Adrenal gland (tissue), 12 donors: Measurements from ENCODE around the gene GPC3. TPM values are rescaled to one million over a fixed set of nuclear protein-coding genes. Genes with fewer than 3 reads are reported as not detected.

Source experiments
- DNase-seq, 7 donors: peaks; one replicate each; pipeline ENCODE4 v3.0.0-alpha.2; 2019 to 2020
- H3K27ac ChIP-seq, 5 donors: fragments of 200-600 bp; sonication (generic) in 4 of 5; 1 replicate in 3 of 5; 2 replicates in 2 of 5; pipeline versions ENCODE4 v1.5.1 to v1.8.0; 2016 to 2020; ENCODE audit warnings: mild to moderate bottlenecking in 1 of 5
- H3K27me3 ChIP-seq: fragments of 200-600 bp; 2 replicates; pipeline ENCODE4 v1.8.0; 2021
- H3K36me3 ChIP-seq, 2 donors: fragments of 200-600 bp; replicated peaks in 1 of 2; 1 replicate in 1 of 2; 2 replicates in 1 of 2; pipeline versions ENCODE4 v1.5.1 to v1.8.0; 2018 to 2022
- H3K4me1 ChIP-seq, 2 donors: fragments of 200-600 bp; replicated peaks in 1 of 2; 1 replicate in 1 of 2; 2 replicates in 1 of 2; pipeline versions ENCODE4 v1.5.1 to v1.8.0; 2018 to 2021
- H3K4me3 ChIP-seq, 4 donors: fragments of 200-600 bp; sonication (generic) in 3 of 4; one replicate each; pipeline ENCODE4 v1.5.1; 2016 to 2018
- H3K9me3 ChIP-seq, 3 donors: fragments of 200-600 bp; sonication (generic) in 1 of 3; replicated peaks in 1 of 3; 1 replicate in 2 of 3; 2 replicates in 1 of 3; pipeline versions ENCODE4 v1.5.1 to v1.8.0; 2016 to 2021
- CTCF ChIP-seq, 6 experiments: fragments of 450-650 bp in 4 of 6; fragments of 200-600 bp in 2 of 6; sonication (generic) in 1 of 6; IDR thresholded peaks; 1 replicate in 5 of 6; 2 replicates in 1 of 6; pipeline versions ENCODE4 v1.5.1 to v1.8.0; 2016 to 2021; ENCODE audit warnings: antibody characterized with exemption in 6 of 6, mild to moderate bottlenecking in 2 of 6, moderate library complexity in 1 of 6
- POLR2A ChIP-seq, 2 donors: fragments of 450-650 bp; IDR thresholded peaks; one replicate each; pipeline ENCODE4 v1.6.1; 2017; ENCODE audit warnings: antibody characterized with exemption in 2 of 2, mild to moderate bottlenecking in 2 of 2, moderate library complexity in 1 of 2
- WGBS, 4 donors: extraction: QIAGEN DNeasy Blood & Tissue Kit in 2 of 4; methylation state at CpG; one replicate each; pipeline versions ENCODE4 v1.1.5 to v1.1.7; 2013 to 2017; 5-methylcytosine and 5-hydroxymethylcytosine counted together
- intact Hi-C, 2 donors: fragments of 100-400 bp; cut with DNase I; formaldehyde crosslinking; loops; one replicate each; pipeline versions ENCODE4 v1.14.1 to v1.15.0; 2022 to 2023
- polyA plus RNA-seq, 3 donors: library from polyadenylated mRNA; stranded (reverse); fragments of 200-250 nt in 2 of 3; fragments of 350-450 nt in 1 of 3; fragmentation: Illumina TruSeq in 1 of 3; extraction: RNeasy Lipid Tissue Mini Kit (QIAGEN cat#74804) in 1 of 3; gene quantifications; one replicate each; pipeline ENCODE4 v1.2.3, GENCODE V29; 2013 to 2014
- total RNA-seq, 9 donors: library from RNA; depleted of rRNA in 4 of 9; stranded (reverse); fragments of >200 nt in 4 of 9; fragments of 120-200 nt in 1 of 9; fragmentation: NEBNext Ultra II Directional in 1 of 9; extraction: Animal tissue kit (Norgen Biotek cat#: 25700) in 1 of 9; gene quantifications; one replicate each; pipeline versions ENCODE4 v1.1.0 to v1.2.4, GENCODE V29; 2013 to 2023
- donor health status: healthy with polysubstance abuse.
- donor health status: Bipolar disorder and iron deficiency.
- donor health status: DM: yes; HTN: yes; CAD: no.
- donor health status: DM: no; HTN: no; CAD: no.
- donor health status: DM: no; HTN: no; CAD: no.
- donor health status: DM: yes; HTN: yes; CAD: no.

Gene GPC3
- total and polyA plus RNA-seq, 12 donors, result 3.5 to 56.7 (median 20.9) TPM

- intact Hi-C loops, result no loop called here
- WGBS, 4 donors, result 20 to 34% (median 29%) methylated on average over 3 of the region's 3 CpGs
- Histone ChIP-seq H3K27me3 (peaks cover 17% of the 10 kb centered on the region), H3K4me1 (no peaks in the 10 kb centered on the region), H3K4me3 (no peak overlapping the region), H3K27ac (no peak overlapping the region), H3K36me3 (no peaks in the 10 kb centered on the region), H3K9me3 (no peaks in the 10 kb centered on the region)
- DNase-seq, result no peak
- TF ChIP-seq POLR2A (IDR thresholded peaks at IDR 0.05), result no peak
- no peak for TF ChIP-seq CTCF (IDR thresholded peaks at IDR 0.05)
These were observed 195.6 kb downstream of the GPC3 start for GRCh38 chrX:133789829-133790228.

- H3K4me3 ChIP-seq, result no peak overlapping the region
- peaks cover 13% of the 10 kb centered on the region for H3K27me3 ChIP-seq
- no peaks in the 10 kb centered on the region for H3K36me3 ChIP-seq
- TF ChIP-seq POLR2A (IDR thresholded peaks at IDR 0.05) (no peak), CTCF (IDR thresholded peaks at IDR 0.05) (no peak)
- intact Hi-C loops, result no loop called here
- DNase-seq, result no peak
- no peak overlapping the region for H3K27ac ChIP-seq
- 84 to 90% (median 86%) methylated on average over 7 to 8 of the region's 8 CpGs for WGBS, 4 donors
- no peaks in the 10 kb centered on the region for H3K4me1 ChIP-seq
- no peaks in the 10 kb centered on the region for H3K9me3 ChIP-seq
These were observed 199.0 kb downstream of the GPC3 start for GRCh38 chrX:133786382-133786781.

GRCh38 chrX:133783274-133783673 lies 202.1 kb downstream of the GPC3 start:
- Histone ChIP-seq H3K27ac (no peak overlapping the region), H3K27me3 (peaks cover 4% of the 10 kb centered on the region), H3K4me3 (no peak overlapping the region), H3K36me3 (no peaks in the 10 kb centered on the region), H3K4me1 (no peaks in the 10 kb centered on the region), H3K9me3 (no peaks in the 10 kb centered on the region)
- no peak for DNase-seq
- TF ChIP-seq POLR2A (IDR thresholded peaks at IDR 0.05) (no peak), CTCF (IDR thresholded peaks at IDR 0.05) (no peak)
- 47 to 59% (median 54%) methylated on average over 2 of the region's 2 CpGs for WGBS, 4 donors
- intact Hi-C loops, result no loop called here

- Histone ChIP-seq H3K4me1 (no peaks in the 10 kb centered on the region), H3K27me3 (no peaks in the 10 kb centered on the region), H3K36me3 (no peaks in the 10 kb centered on the region), H3K4me3 (no peak overlapping the region), H3K27ac (no peak overlapping the region), H3K9me3 (no peaks in the 10 kb centered on the region)
- 67 to 100% (median 86%) methylated on average over 1 of the region's 1 CpG for WGBS, 4 donors
- intact Hi-C loops, result no loop called here
- no peak for TF ChIP-seq CTCF (IDR thresholded peaks at IDR 0.05)
- TF ChIP-seq POLR2A (IDR thresholded peaks at IDR 0.05), result no peak
- no peak for DNase-seq
These were observed 204.2 kb downstream of the GPC3 start for GRCh38 chrX:133781174-133781573.
